ENCODE data around the gene NCOR1.
"Not testable (repeated sequence)": the region's sequence is repeated elsewhere in the genome, so short reads cannot be mapped to it uniquely, and the experiment has no call there.

- TF ChIP-seq, protein P1, sequence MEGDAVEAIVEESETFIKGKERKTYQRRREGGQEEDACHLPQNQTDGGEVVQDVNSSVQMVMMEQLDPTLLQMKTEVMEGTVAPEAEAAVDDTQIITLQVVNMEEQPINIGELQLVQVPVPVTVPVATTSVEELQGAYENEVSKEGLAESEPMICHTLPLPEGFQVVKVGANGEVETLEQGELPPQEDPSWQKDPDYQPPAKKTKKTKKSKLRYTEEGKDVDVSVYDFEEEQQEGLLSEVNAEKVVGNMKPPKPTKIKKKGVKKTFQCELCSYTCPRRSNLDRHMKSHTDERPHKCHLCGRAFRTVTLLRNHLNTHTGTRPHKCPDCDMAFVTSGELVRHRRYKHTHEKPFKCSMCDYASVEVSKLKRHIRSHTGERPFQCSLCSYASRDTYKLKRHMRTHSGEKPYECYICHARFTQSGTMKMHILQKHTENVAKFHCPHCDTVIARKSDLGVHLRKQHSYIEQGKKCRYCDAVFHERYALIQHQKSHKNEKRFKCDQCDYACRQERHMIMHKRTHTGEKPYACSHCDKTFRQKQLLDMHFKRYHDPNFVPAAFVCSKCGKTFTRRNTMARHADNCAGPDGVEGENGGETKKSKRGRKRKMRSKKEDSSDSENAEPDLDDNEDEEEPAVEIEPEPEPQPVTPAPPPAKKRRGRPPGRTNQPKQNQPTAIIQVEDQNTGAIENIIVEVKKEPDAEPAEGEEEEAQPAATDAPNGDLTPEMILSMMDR (conservative IDR thresholded peaks at IDR 0.05; ENCODE audit: low read depth, low read length): not testable (repeated sequence)
- not testable (repeated sequence) for TF ChIP-seq EZH2phosphoT487 (IDR thresholded peaks at IDR 0.05; ENCODE audit: borderline replicate concordance, low read length); EZH2 (IDR thresholded peaks at IDR 0.05; ENCODE audit: low read length, unreplicated experiment)
Observed at GRCh38 chr17:16055139-16055538, 160.2 kb downstream of the NCOR1 start.

Measured in PC-3 (cell line).